IPS DF 6.9 (cell line): Measurements from ENCODE around the gene RASAL1.

Source experiments
- DNase-seq: peaks from one replicate; pipeline ENCODE4 v3.0.0-alpha.2; 2013; ENCODE audit warnings: low read depth, low spot score
- H3K27ac ChIP-seq: one replicate; pipeline ENCODE4 v1.5.1; 2013; ENCODE audit warnings: low read length, control low read depth
- H3K27me3 ChIP-seq: 2 replicates; pipeline ENCODE4 v1.6.1; 2013; ENCODE audit warnings: mild to moderate bottlenecking, low read length; ENCODE audit not compliant: control insufficient read depth, insufficient read depth
- H3K36me3 ChIP-seq: 2 replicates; pipeline ENCODE4 v1.6.1; 2013; ENCODE audit warnings: low read length; ENCODE audit not compliant: control insufficient read depth, insufficient read depth
- H3K4me1 ChIP-seq: 2 replicates; pipeline ENCODE4 v1.6.1; 2013; ENCODE audit warnings: low read length; ENCODE audit not compliant: control insufficient read depth, insufficient read depth
- H3K4me3 ChIP-seq: 2 replicates; pipeline ENCODE4 v1.5.1; 2013; ENCODE audit warnings: mild to moderate bottlenecking, low read length
- H3K9me3 ChIP-seq: 2 replicates; pipeline ENCODE4 v1.6.1; 2013; ENCODE audit warnings: low read length, inconsistent platforms; ENCODE audit not compliant: control insufficient read depth, insufficient read depth
- WGBS: extraction: QIAGEN DNeasy Blood & Tissue Kit; methylation state at CpG from one replicate; pipeline ENCODE4 v1.1.7; 2013; ENCODE audit warnings: mixed read lengths, missing lambda C conversion rate; ENCODE audit not compliant: insufficient read length, insufficient coverage; 5-methylcytosine and 5-hydroxymethylcytosine counted together

The RASAL1 gene

GRCh38 chr12:113138826-113139225 lies 3.3 kb upstream of the RASAL1 start:
- no peaks in the 10 kb centered on the region for H3K9me3 ChIP-seq
- no peak overlapping the region for H3K4me3 ChIP-seq
- WGBS, result no CpG with 5 or more reads among the region's 3 CpGs
- no peaks in the 10 kb centered on the region for H3K36me3 ChIP-seq
- H3K27me3 ChIP-seq, result no peaks in the 10 kb centered on the region; the same call in 1 of the 2 replicates
- H3K4me1 ChIP-seq, result 0 out of 2 replicates have a peak, but pooled peaks cover 4% of the 10 kb centered on the region
- no peak overlapping the region for H3K27ac ChIP-seq
- DNase-seq, result no peak

GRCh38 chr12:113137861-113138783 lies 2.6 kb upstream of the RASAL1 start:
- Histone ChIP-seq H3K27ac (no peak overlapping the region), H3K4me1 (0 out of 2 replicates have a peak, but pooled peaks cover 4% of the 10 kb centered on the region)
- no CpG with 5 or more reads among the region's 12 CpGs for WGBS

GRCh38 chr12:113136990-113137511 lies 1.5 kb upstream of the RASAL1 start:
- no CpG with 5 or more reads among the region's 6 CpGs for whole genome bisulfite sequencing
- H3K27ac ChIP-seq, result no peak overlapping the region
- H3K9me3 ChIP-seq, result no peaks in the 10 kb centered on the region
- 0 out of 2 replicates have a peak, but pooled peaks cover 4% of the 10 kb centered on the region for H3K4me1 ChIP-seq
- no peak overlapping the region for H3K4me3 ChIP-seq
- H3K36me3 ChIP-seq, result no peaks in the 10 kb centered on the region
- DNase-seq, result no peak
- no peaks in the 10 kb centered on the region; the same call in 1 of the 2 replicates for H3K27me3 ChIP-seq

More at GRCh38 chr12:113137861-113138783, 2.6 kb upstream of the RASAL1 start:
- Histone ChIP-seq H3K27me3 (no peaks in the 10 kb centered on the region; the same call in 1 of the 2 replicates), H3K36me3 (no peaks in the 10 kb centered on the region), H3K9me3 (no peaks in the 10 kb centered on the region), H3K4me3 (no peak overlapping the region)
- no peak for DNase-seq

- Histone ChIP-seq H3K9me3 (no peaks in the 10 kb centered on the region), H3K4me3 (peak overlapping the region; percentile 43; the same call in 1 of the 2 replicates), H3K36me3 (no peaks in the 10 kb centered on the region), H3K27me3 (no peaks in the 10 kb centered on the region; the same call in 1 of the 2 replicates), H3K4me1 (0 out of 2 replicates have a peak, but pooled peaks cover 4% of the 10 kb centered on the region), H3K27ac (no peak overlapping the region)
- WGBS, result no CpG with 5 or more reads among the region's 21 CpGs
- no peak for DNase-seq
Observed at GRCh38 chr12:113136128-113136989, 798 bp upstream of the RASAL1 start.

- H3K4me3 ChIP-seq, result no peak overlapping the region
- no CpG with 5 or more reads among the region's 6 CpGs for WGBS
- DNase-seq, result no peak
- H3K9me3 ChIP-seq, result no peaks in the 10 kb centered on the region
- H3K27ac ChIP-seq, result no peak overlapping the region
- H3K27me3 ChIP-seq, result no peaks in the 10 kb centered on the region; the same call in 1 of the 2 replicates
- H3K4me1 ChIP-seq, result 0 out of 2 replicates have a peak, but pooled peaks cover 4% of the 10 kb centered on the region
- H3K36me3 ChIP-seq, result no peaks in the 10 kb centered on the region
Observed at GRCh38 chr12:113134521-113134951, 1.0 kb downstream of the RASAL1 start.

- WGBS, result no CpG with 5 or more reads among the region's 2 CpGs
Observed at GRCh38 chr12:113134071-113134470, 1.5 kb downstream of the RASAL1 start.

GRCh38 chr12:113133666-113134065 lies 1.9 kb downstream of the RASAL1 start:
- H3K27ac ChIP-seq, result no peak overlapping the region
- 0 out of 2 replicates have a peak, but pooled peaks cover 4% of the 10 kb centered on the region for H3K4me1 ChIP-seq
- DNase-seq, result no peak
- no peaks in the 10 kb centered on the region for H3K9me3 ChIP-seq
- no CpG with 5 or more reads among the region's 3 CpGs for WGBS
- H3K27me3 ChIP-seq, result no peaks in the 10 kb centered on the region; the same call in 1 of the 2 replicates
- no peak overlapping the region for H3K4me3 ChIP-seq
- H3K36me3 ChIP-seq, result no peaks in the 10 kb centered on the region

More at GRCh38 chr12:113134071-113134470, 1.5 kb downstream of the RASAL1 start:
- no peaks in the 10 kb centered on the region for H3K9me3 ChIP-seq
- 0 out of 2 replicates have a peak, but pooled peaks cover 4% of the 10 kb centered on the region for H3K4me1 ChIP-seq
- no peaks in the 10 kb centered on the region for H3K36me3 ChIP-seq
- H3K27ac ChIP-seq, result no peak overlapping the region
- H3K4me3 ChIP-seq, result no peak overlapping the region
- DNase-seq, result no peak
- no peaks in the 10 kb centered on the region; the same call in 1 of the 2 replicates for H3K27me3 ChIP-seq

GRCh38 chr12:113133036-113133435 lies 2.5 kb downstream of the RASAL1 start:
- no peak for DNase-seq
- no CpG with 5 or more reads among the region's 6 CpGs for WGBS
- Histone ChIP-seq H3K27me3 (no peaks in the 10 kb centered on the region; the same call in 1 of the 2 replicates), H3K36me3 (no peaks in the 10 kb centered on the region), H3K27ac (no peak overlapping the region), H3K4me3 (no peak overlapping the region), H3K4me1 (0 out of 2 replicates have a peak, but pooled peaks cover 4% of the 10 kb centered on the region), H3K9me3 (no peaks in the 10 kb centered on the region)

GRCh38 chr12:113131556-113131955 lies 4.0 kb downstream of the RASAL1 start:
- no peaks in the 10 kb centered on the region for H3K9me3 ChIP-seq
- no peaks in the 10 kb centered on the region for H3K36me3 ChIP-seq
- no CpG with 5 or more reads among the region's 1 CpG for WGBS
- no peaks in the 10 kb centered on the region; the same call in 1 of the 2 replicates for H3K27me3 ChIP-seq
- no peak overlapping the region for H3K27ac ChIP-seq
- H3K4me3 ChIP-seq, result no peak overlapping the region
- 0 out of 2 replicates have a peak, but pooled peaks cover 4% of the 10 kb centered on the region for H3K4me1 ChIP-seq
- DNase-seq, result no peak
